Measurements from ENCODE around the gene LINGO3.

DNA sequence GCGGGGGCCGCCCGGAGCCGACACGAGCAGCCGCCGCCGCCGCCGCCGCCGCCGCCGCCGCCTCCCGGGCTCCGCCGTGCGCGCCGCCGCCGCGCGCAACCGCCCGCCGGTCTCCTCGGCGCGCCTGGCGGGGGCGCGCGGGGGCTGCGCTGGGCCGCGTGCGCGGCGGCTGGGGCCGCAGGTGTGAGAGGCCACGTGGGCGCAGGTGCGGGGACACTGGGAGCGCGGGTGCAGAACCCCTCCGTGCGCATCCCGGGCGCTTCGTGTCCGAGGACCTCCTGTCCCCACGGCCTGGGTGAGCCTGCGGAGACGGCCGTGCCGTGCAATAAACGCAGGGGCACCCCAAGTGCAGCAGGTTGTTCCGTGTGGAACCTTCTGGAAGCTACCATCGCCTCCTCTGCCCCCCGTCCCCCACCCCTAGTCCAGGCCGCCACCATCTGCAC lies at the start of gene LINGO3:
- no peak for TF ChIP-seq POLR2A (IDR thresholded peaks at IDR 0.05)
- TF ChIP-seq, protein P1, sequence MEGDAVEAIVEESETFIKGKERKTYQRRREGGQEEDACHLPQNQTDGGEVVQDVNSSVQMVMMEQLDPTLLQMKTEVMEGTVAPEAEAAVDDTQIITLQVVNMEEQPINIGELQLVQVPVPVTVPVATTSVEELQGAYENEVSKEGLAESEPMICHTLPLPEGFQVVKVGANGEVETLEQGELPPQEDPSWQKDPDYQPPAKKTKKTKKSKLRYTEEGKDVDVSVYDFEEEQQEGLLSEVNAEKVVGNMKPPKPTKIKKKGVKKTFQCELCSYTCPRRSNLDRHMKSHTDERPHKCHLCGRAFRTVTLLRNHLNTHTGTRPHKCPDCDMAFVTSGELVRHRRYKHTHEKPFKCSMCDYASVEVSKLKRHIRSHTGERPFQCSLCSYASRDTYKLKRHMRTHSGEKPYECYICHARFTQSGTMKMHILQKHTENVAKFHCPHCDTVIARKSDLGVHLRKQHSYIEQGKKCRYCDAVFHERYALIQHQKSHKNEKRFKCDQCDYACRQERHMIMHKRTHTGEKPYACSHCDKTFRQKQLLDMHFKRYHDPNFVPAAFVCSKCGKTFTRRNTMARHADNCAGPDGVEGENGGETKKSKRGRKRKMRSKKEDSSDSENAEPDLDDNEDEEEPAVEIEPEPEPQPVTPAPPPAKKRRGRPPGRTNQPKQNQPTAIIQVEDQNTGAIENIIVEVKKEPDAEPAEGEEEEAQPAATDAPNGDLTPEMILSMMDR (IDR thresholded peaks at IDR 0.05), result no peak
